Osteoblast (primary cell): ENCODE results near the gene TEX29. TPM values are rescaled to one million over a fixed set of nuclear protein-coding genes. Genes with fewer than 3 reads are reported as not detected.

Experiments used
- DNase-seq: peaks from one replicate; pipeline ENCODE4 v3.0.0; 2011; ENCODE audit warnings: low spot score, mixed read lengths; ENCODE audit not compliant: insufficient read length; ENCODE audit errors: missing footprints
- H2AFZ ChIP-seq: 2 replicates; pipeline ENCODE4 v1.6.0; 2011; ENCODE audit warnings: mild to moderate bottlenecking, low read length
- H3K27ac ChIP-seq: 2 replicates; pipeline ENCODE4 v1.5.1; 2011; ENCODE audit warnings: mild to moderate bottlenecking, low read depth, low read length, moderate library complexity
- H3K27me3 ChIP-seq: 2 replicates; pipeline ENCODE4 v1.6.0; 2012; ENCODE audit warnings: mild to moderate bottlenecking, control low read depth, inconsistent platforms, low read length, moderate library complexity; ENCODE audit not compliant: insufficient read depth
- H3K36me3 ChIP-seq: 2 replicates; pipeline ENCODE4 v1.5.1; 2011; ENCODE audit warnings: mild to moderate bottlenecking, low read length, control low read depth, moderate library complexity; ENCODE audit not compliant: insufficient read depth
- H3K4me1 ChIP-seq: 2 replicates; pipeline ENCODE4 v1.5.1; 2011; ENCODE audit warnings: mild to moderate bottlenecking, low read length, control low read depth, moderate library complexity; ENCODE audit not compliant: insufficient read depth
- H3K4me2 ChIP-seq: 2 replicates; pipeline ENCODE4 v1.6.0; 2011; ENCODE audit warnings: mild to moderate bottlenecking, low read length; ENCODE audit not compliant: insufficient read depth
- H3K4me3 ChIP-seq: fragments of 200-600 bp; sonication (generic); 3 replicates; pipeline ENCODE4 v1.5.1; 2012; ENCODE audit warnings: mild to moderate bottlenecking, low read length, inconsistent platforms; ENCODE audit not compliant: insufficient read depth
- H3K79me2 ChIP-seq: 2 replicates; pipeline ENCODE4 v1.6.0; 2012; ENCODE audit warnings: mild to moderate bottlenecking, low read length, control low read depth, inconsistent platforms; ENCODE audit not compliant: insufficient read depth
- H3K9me3 ChIP-seq: 2 replicates; pipeline ENCODE4 v1.5.1; 2011; ENCODE audit warnings: low read depth, low read length, control low read depth
- H4K20me1 ChIP-seq: 2 replicates; pipeline ENCODE4 v1.6.0; 2012; ENCODE audit warnings: mild to moderate bottlenecking, low read length, control low read depth; ENCODE audit not compliant: insufficient read depth
- CTCF ChIP-seq: IDR thresholded peaks from 2 replicates; pipeline ENCODE4 v1.5.1; 2011; ENCODE audit warnings: mild to moderate bottlenecking, low read depth, low read length, moderate library complexity; ENCODE audit errors: extremely low read depth
- total RNA-seq: library from RNA; depleted of rRNA; stranded (reverse); fragments of >200 nt; gene quantifications from 2 replicates; pipeline ENCODE4 v1.2.3, GENCODE V29; 2012

The TEX29 gene
- total RNA-seq, 1 donor: 0.36 TPM

GRCh38 chr13:111338841-111339240, 18.4 kb downstream of the TEX29 start:
- no peak for DNase-seq
- no peak overlapping the region for H3K4me3 ChIP-seq
- H2AFZ ChIP-seq: no peak overlapping the region
- H3K4me2 ChIP-seq: no peak overlapping the region
- no peaks in the 10 kb centered on the region for H4K20me1 ChIP-seq
- TF ChIP-seq CTCF: no peak
- no peaks in the 10 kb centered on the region for H3K9me3 ChIP-seq
- H3K79me2 ChIP-seq: no peaks in the 10 kb centered on the region
- H3K27me3 ChIP-seq: no peaks in the 10 kb centered on the region
- no peaks in the 10 kb centered on the region for H3K36me3 ChIP-seq
- H3K27ac ChIP-seq: no peak overlapping the region
- no peaks in the 10 kb centered on the region for H3K4me1 ChIP-seq

GRCh38 chr13:111339366-111340143, 19.1 kb downstream of the TEX29 start:
- no peak overlapping the region for H3K4me3 ChIP-seq
- H3K4me1 ChIP-seq: no peaks in the 10 kb centered on the region
- no peak for TF ChIP-seq CTCF
- H3K36me3 ChIP-seq: no peaks in the 10 kb centered on the region
- no peaks in the 10 kb centered on the region for H3K79me2 ChIP-seq
- no peaks in the 10 kb centered on the region for H3K27me3 ChIP-seq
- no peak overlapping the region for H3K4me2 ChIP-seq
- H3K27ac ChIP-seq: no peak overlapping the region
- no peaks in the 10 kb centered on the region for H3K9me3 ChIP-seq
- no peak for DNase-seq
- no peak overlapping the region for H2AFZ ChIP-seq
- no peaks in the 10 kb centered on the region for H4K20me1 ChIP-seq

GRCh38 chr13:111341886-111342285, 21.4 kb downstream of the TEX29 start:
- Histone ChIP-seq H3K9me3 (no peaks in the 10 kb centered on the region), H3K27ac (no peak overlapping the region), H2AFZ (no peak overlapping the region), H3K36me3 (no peaks in the 10 kb centered on the region), H3K79me2 (no peaks in the 10 kb centered on the region), H3K4me2 (no peak overlapping the region), H3K4me3 (no peak overlapping the region), H3K27me3 (no peaks in the 10 kb centered on the region), H3K4me1 (no peaks in the 10 kb centered on the region), H4K20me1 (no peaks in the 10 kb centered on the region)
- no peak for DNase-seq
- TF ChIP-seq CTCF: no peak

GRCh38 chr13:111342721-111343120, 22.3 kb downstream of the TEX29 start:
- Histone ChIP-seq H3K27me3 (no peaks in the 10 kb centered on the region), H4K20me1 (no peaks in the 10 kb centered on the region), H3K36me3 (no peaks in the 10 kb centered on the region), H3K4me1 (no peaks in the 10 kb centered on the region), H3K9me3 (no peaks in the 10 kb centered on the region), H3K4me3 (no peak overlapping the region), H3K27ac (no peak overlapping the region), H3K79me2 (no peaks in the 10 kb centered on the region), H2AFZ (no peak overlapping the region), H3K4me2 (no peak overlapping the region)
- DNase-seq: no peak
- TF ChIP-seq CTCF: no peak
